NOMO-1 (cell line): ENCODE results near the gene MAPK12.
A peak's percentile ranks its signal among the peaks of the same experiment; 100 is the strongest.

Experiments used
- DNase-seq, 2 experiments: peaks; one replicate each; lab custom pipeline; 2025; ENCODE audit not compliant: unreplicated experiment in 2 of 2; lab: John Stamatoyannopoulos, UW

Gene MAPK12

GRCh38 chr22:50261615-50262459 is at the start of gene MAPK12:
Gene MAPK12, minus strand, starts transcription at chr22:50261683. Its CDS starts 174 bp downstream, at chr22:50261509.
- DNase-seq = peak in 1 of 2 experiments; percentile 30

- no peak for DNase-seq
Observed at GRCh38 chr22:50310949-50311444, 49.5 kb upstream of the MAPK12 start.

DNA sequence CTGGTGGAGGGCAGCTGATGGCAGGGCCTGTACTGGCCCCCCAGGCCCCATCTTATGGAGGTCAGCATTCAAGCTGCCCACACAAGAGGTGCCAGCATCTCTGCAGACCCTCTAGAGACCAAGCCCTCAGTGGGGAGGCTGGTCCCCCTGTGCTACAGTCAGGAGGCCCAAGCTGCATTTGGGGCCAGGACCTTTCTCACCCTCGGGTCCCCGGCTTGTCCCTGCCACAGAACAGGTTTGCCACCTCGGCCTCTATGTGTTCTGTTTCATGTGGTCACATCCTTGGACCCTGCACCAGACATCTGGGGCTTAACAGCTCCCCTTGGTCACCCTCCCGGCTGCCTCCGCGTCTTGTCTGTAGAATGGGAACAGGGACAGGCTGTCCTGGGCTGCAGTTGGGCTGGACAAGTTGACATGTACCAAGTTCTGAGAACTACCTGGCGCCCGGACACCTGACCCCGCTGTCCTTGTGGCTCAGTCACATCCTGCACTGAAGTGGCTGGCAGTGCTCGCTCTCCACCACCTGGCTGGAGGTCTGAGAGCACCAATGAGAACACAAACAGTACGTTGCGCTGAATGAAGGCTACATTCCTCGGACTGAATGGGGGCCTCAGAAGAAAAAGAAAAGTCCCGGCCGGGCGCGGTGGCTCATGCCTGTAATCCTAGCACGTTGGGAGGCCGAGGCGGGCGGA is 48.7 kb upstream of the MAPK12 start:
- DNase-seq = no peak

- DNase-seq = no peak
Observed at GRCh38 chr22:50309601-50309991, 48.1 kb upstream of the MAPK12 start.

- DNase-seq = peak in 1 of 2 experiments; percentile 20
Observed at GRCh38 chr22:50308986-50309600, 47.6 kb upstream of the MAPK12 start.

GRCh38 chr22:50308597-50308935 is 47.1 kb upstream of the MAPK12 start:
- peak; percentile 35 to 67 for DNase-seq

DNA sequence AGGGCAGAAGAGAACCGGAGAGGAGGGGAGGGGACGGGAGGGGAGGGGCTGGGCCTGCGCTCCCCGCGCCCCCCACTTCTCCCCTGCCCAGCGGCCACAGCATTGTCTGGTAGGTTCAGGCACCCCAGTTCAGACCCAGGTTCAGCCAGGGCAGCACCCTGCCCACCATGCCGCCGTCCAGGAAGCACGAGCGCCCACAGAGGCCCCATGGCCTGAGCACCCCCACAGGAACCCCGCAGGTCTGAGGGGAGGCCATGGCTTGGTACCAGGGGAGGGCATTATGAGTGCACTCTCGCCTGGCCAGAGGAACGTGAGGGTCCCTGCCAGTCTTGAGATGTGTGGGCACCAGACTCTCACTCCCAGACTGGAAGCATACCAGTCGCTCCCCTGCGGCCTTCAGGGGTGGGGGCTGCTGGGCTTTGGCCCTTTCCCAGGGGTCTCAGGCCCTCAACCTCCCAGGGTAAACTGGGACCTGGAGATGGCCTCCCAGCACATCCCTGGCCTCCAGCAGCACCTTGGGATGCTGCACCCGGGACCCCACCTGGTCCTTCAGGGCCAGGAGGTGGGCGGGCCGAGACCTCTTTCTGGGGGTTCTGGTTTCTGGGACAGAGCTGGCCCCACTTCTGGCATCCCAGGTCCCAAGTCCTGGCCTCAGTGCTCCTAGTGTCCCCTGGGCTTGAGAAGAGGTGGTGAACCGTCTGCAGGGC is 46.6 kb upstream of the MAPK12 start:
- DNase-seq = peak in 1 of 2 experiments; percentile 35

- peak; percentile 76 to 87 for DNase-seq
Observed at GRCh38 chr22:50306753-50307749, 45.6 kb upstream of the MAPK12 start, which contains the start of gene PLXNB2. Gene PLXNB2, minus strand, starts transcription at chr22:50307646. Its CDS starts 17,062 bp downstream, at chr22:50290584.

DNA sequence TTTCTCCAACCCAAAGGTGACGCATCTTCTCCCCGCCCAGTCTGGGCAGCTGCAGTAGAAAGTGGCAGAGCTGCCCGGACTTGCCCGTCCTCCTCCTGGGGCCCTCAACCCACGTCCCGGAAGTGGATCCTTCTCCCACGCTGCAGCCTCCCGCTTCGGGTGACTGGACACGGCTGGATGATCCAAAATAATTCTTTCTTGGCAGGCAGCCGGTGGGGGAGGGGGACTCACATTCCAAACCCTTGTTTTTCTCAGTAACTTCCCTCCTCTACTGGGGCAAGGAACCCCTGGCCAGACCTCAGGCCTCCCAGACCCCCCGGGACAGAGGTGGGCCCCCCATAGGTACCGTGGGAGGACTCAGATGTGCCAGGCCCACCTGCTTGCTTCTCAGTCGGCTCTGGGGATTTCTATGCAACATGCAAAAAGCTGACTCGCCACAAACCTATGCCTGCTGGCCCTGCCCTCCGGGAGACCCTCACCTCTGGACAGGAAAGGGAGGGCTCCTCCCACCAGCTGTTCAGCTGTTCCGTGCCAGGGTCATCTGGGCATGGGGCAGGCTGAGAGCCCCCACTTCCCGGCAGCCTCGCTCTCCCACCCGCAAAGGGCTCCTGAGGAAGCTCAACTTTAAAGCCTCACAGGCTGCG is 44.6 kb upstream of the MAPK12 start:
- DNase-seq = peak; percentile 76 to 88

DNA sequence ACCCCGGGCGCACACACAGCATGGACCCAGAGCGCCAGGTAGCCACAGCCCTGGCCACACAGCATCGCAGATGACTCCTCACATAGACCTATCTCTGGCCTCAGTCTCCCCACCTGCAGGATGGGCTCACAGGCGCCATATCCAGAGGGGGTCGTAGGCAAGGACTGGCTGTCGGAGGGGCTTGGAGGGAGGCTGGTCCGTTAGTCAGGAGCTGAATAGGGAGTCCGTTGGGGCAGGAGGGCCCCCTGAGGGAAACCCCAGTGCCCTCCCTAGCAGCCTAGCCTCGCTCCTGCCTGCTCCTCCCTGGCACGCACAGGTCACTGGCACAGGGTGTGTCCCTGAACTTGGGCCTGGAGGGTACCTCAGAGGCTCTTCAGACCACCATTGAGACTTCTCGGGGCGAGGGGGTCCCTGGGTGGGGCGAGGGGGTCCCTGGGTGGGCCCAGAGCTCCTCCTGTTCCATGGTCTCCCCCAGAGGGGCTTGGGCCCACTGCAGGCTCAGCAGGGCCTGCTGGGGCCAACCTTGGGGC is 44.0 kb upstream of the MAPK12 start:
- peak in 1 of 2 experiments; percentile 59 for DNase-seq

GRCh38 chr22:50304528-50305392 is 43.3 kb upstream of the MAPK12 start:
- peak; percentile 81 to 91 for DNase-seq

GRCh38 chr22:50303848-50304527 is 42.5 kb upstream of the MAPK12 start:
- peak; percentile 65 to 70 for DNase-seq

GRCh38 chr22:50303515-50303847 is 42.0 kb upstream of the MAPK12 start:
- DNase-seq = no peak

GRCh38 chr22:50302564-50302963 is 41.1 kb upstream of the MAPK12 start:
- DNase-seq = no peak

DNA sequence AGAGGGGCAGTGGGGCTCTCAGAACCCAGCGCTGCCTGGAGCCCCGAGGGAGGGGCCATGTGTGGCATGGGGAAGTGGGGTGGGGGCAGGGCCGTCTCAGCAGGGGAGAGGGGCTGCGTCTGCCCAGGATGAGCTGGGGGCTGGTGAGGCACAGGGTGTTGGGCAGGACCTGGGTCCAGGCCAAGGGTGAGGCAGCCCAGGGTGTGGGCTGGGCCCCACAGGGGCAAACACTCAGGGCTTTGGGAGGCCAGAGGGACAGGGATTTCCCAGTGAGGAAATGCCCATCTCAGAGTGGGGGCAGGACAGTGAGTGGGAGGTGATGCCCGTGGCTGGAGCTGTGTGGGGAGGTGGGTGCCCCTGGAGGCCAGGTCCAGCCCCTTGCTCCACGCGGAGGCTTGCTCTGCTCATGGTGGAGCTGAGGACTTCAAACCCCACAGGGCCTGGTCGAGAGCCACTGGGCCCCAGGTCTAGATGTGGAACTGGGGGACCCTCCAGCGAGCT is 40.6 kb upstream of the MAPK12 start:
- no peak for DNase-seq

- no peak for DNase-seq
Observed at GRCh38 chr22:50301581-50301991, 40.1 kb upstream of the MAPK12 start.

DNA sequence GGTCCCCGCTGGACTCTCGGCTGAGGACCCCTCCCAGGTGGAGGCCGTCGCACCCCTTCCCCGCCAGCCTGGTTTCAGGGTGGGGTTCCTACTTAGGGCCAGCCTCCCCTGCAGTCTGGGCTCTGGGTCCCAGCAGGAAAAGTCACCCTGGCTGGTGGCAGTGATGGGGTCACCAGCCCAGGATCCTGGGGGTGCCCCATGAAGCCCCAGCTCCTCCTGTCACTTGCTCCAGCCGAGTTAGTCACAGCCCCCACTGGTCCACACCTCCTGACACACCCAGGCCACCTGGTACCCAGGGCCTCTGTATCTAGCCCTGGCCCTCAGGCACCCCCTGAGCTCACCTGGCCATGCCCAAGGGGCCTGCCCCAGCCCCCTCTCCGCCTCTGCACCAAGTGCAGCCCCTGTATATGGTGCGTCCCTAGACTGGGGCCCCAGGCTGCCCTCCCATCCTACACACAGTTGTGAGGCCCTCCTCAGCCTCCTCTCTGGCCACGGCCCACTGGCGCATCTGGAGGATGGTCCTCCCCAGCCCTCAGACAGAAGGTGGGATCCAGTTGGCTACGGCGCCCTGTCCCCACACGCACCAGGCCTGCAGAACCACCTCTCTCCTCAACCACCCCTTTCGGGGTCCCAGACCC is 39.3 kb upstream of the MAPK12 start:
- no peak for DNase-seq
